NOMO-1 (cell line): ENCODE data around the gene RARS1.
"Not testable (repeated sequence)": the region's sequence is repeated elsewhere in the genome, so short reads cannot be mapped to it uniquely, and the experiment has no call there.

ENCODE experiments used
- DNase-seq, 2 experiments: peaks; one replicate each; lab custom pipeline; 2025; ENCODE audit not compliant: unreplicated experiment in 2 of 2; lab: John Stamatoyannopoulos, UW

The RARS1 gene

GRCh38 chr5:168480601-168481000, 5.7 kb upstream of the RARS1 start:
- no peak for DNase-seq

GRCh38 chr5:168481330-168481788, 4.9 kb upstream of the RARS1 start:
- DNase-seq: no peak

GRCh38 chr5:168482361-168482760, 3.9 kb upstream of the RARS1 start:
- DNase-seq: no peak

GRCh38 chr5:168489059-168489458, 2.8 kb downstream of the RARS1 start:
- no peak for DNase-seq

GRCh38 chr5:168494057-168494555, 7.8 kb downstream of the RARS1 start:
- DNase-seq: no peak

GRCh38 chr5:168502563-168503237, 16.4 kb downstream of the RARS1 start:
- no peak for DNase-seq

- DNase-seq: no peak
Observed at GRCh38 chr5:168513861-168514428, 27.7 kb downstream of the RARS1 start.

GRCh38 chr5:168525856-168526255, 39.6 kb downstream of the RARS1 start:
- DNase-seq: no peak

GRCh38 chr5:168527756-168528295, 41.6 kb downstream of the RARS1 start:
- no peak for DNase-seq

GRCh38 chr5:168528521-168529373, 42.5 kb downstream of the RARS1 start, which contains the start of gene FBLL1:
TSS of gene FBLL1 (plus strand) at chr5:168529305. CDS start at chr5:168529505, 200 bp downstream.
- DNase-seq: peak; percentile 4 to 5

- no peak for DNase-seq
Observed at GRCh38 chr5:168529374-168530234, 43.3 kb downstream of the RARS1 start.

GRCh38 chr5:168530621-168531150, 44.4 kb downstream of the RARS1 start:
- DNase-seq: no peak

GRCh38 chr5:168531191-168531590, 44.9 kb downstream of the RARS1 start:
- no peak for DNase-seq

- no peak for DNase-seq
Observed at GRCh38 chr5:168531987-168532864, 46.0 kb downstream of the RARS1 start.

GRCh38 chr5:168534351-168534750, 48.1 kb downstream of the RARS1 start:
- DNase-seq: not testable (repeated sequence)

- no peak for DNase-seq
Observed at GRCh38 chr5:168537176-168537575, 50.9 kb downstream of the RARS1 start.

- DNase-seq: no peak
Observed at GRCh38 chr5:168549554-168549953, 63.3 kb downstream of the RARS1 start.

- no peak for DNase-seq
Observed at GRCh38 chr5:168550656-168551055, 64.4 kb downstream of the RARS1 start.

GRCh38 chr5:168552146-168552545, 65.9 kb downstream of the RARS1 start:
- DNase-seq: no peak
